Measurements from ENCODE around the gene DCLK1. TPM values are rescaled to one million over a fixed set of nuclear protein-coding genes. Genes with fewer than 3 reads are reported as not detected.

The DCLK1 gene
- total RNA-seq, 1 experiment from 2014 or later = 0.10 TPM

DNA sequence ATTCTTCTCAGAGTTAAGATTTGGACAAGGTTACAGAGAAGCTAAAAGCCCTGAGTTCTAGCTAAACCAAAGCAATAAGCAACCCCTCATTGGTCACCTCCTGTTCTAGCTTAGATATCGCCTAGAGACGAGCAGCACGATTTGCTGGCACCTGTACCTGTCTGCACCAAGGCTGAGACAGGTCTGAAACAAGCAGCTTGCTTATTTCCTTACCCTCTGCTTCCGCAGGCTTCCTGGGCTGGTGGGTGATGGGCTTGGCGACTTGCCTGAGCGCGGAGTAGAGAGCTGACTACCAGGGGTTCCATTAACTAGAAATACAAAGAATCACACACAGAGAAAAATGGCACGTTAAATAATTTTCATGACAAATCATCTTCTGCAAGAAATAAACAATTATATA lies 276.9 kb downstream of the DCLK1 start:
- no peaks in the 10 kb centered on the region for H3K36me3 ChIP-seq (ENCODE audit: control insufficient read depth in 1 of 2, insufficient read depth in 2 of 2, low read length in 2 of 2)
- no peaks in the 10 kb centered on the region for H3K9me3 ChIP-seq (ENCODE audit: control insufficient read depth in 1 of 2, insufficient read depth in 1 of 2, low read depth in 1 of 2, low read length in 2 of 2)
- BruUV-seq (replicated peaks) = no TSS peak
- ATAC-seq = no peak
- ChIA-PET POLR2A (no interaction called here), CTCF (no interaction called here), RAD21 (ENCODE audit: low non-redundant PET in 1 of 2, low total read pairs in 2 of 2, uncharacterized antibody in 2 of 2, unreplicated experiment in 2 of 2) (no interaction called here)
- no peak overlapping the region for H3K27ac ChIP-seq (ENCODE audit: low read depth, low read length)
- peaks cover 60% of the 10 kb centered on the region for H3K27me3 ChIP-seq (ENCODE audit: insufficient read depth, low read length)
- no peak overlapping the region for H3K9ac ChIP-seq (ENCODE audit: low read length)
- DNase-seq (ENCODE audit: low read depth, low spot score) = no peak
- no peaks in the 10 kb centered on the region for H3K9me2 ChIP-seq (ENCODE audit: insufficient read depth)
- no peak overlapping the region for H3K4me2 ChIP-seq (ENCODE audit: low read length)
- H2AFZ ChIP-seq (ENCODE audit: low read depth, low read length, poor library complexity, severe bottlenecking) = no peak overlapping the region
- no peaks in the 10 kb centered on the region for H4K20me1 ChIP-seq (ENCODE audit: insufficient read depth)
- peaks cover 14 to 16% of the 10 kb centered on the region in 2 experiments for H3K4me1 ChIP-seq (ENCODE audit: control insufficient read depth in 1 of 2, insufficient read depth in 2 of 2, low read length in 2 of 2)
- no peaks in the 10 kb centered on the region for H3K79me2 ChIP-seq (ENCODE audit: insufficient read depth, low read length)
- intact Hi-C loops (cut with micrococcal nuclease) = no loop called here
- no peak overlapping the region for H3K4me3 ChIP-seq (replicated peaks in 1 of 2; ENCODE audit: low read depth in 1 of 2, low read length in 2 of 2)
- TF ChIP-seq, protein P1, sequence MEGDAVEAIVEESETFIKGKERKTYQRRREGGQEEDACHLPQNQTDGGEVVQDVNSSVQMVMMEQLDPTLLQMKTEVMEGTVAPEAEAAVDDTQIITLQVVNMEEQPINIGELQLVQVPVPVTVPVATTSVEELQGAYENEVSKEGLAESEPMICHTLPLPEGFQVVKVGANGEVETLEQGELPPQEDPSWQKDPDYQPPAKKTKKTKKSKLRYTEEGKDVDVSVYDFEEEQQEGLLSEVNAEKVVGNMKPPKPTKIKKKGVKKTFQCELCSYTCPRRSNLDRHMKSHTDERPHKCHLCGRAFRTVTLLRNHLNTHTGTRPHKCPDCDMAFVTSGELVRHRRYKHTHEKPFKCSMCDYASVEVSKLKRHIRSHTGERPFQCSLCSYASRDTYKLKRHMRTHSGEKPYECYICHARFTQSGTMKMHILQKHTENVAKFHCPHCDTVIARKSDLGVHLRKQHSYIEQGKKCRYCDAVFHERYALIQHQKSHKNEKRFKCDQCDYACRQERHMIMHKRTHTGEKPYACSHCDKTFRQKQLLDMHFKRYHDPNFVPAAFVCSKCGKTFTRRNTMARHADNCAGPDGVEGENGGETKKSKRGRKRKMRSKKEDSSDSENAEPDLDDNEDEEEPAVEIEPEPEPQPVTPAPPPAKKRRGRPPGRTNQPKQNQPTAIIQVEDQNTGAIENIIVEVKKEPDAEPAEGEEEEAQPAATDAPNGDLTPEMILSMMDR (IDR thresholded peaks at IDR 0.05 in 2 of 3, conservative IDR thresholded peaks at IDR 0.05 in 1 of 3; ENCODE audit: borderline replicate concordance in 1 of 3, insufficient read depth in 1 of 3, low read depth in 2 of 3, low read length in 2 of 3) = no peak
- TF ChIP-seq TCF7L2 (IDR thresholded peaks at IDR 0.05; ENCODE audit: borderline replicate concordance, extremely low read depth, insufficient read depth, insufficient read length) (no peak), EZH2phosphoT487 (IDR thresholded peaks at IDR 0.05; ENCODE audit: borderline replicate concordance) (no peak), ELF1 (IDR thresholded peaks at IDR 0.05; ENCODE audit: borderline replicate concordance, low read depth) (no peak)
- TF ChIP-seq, protein P2, sequence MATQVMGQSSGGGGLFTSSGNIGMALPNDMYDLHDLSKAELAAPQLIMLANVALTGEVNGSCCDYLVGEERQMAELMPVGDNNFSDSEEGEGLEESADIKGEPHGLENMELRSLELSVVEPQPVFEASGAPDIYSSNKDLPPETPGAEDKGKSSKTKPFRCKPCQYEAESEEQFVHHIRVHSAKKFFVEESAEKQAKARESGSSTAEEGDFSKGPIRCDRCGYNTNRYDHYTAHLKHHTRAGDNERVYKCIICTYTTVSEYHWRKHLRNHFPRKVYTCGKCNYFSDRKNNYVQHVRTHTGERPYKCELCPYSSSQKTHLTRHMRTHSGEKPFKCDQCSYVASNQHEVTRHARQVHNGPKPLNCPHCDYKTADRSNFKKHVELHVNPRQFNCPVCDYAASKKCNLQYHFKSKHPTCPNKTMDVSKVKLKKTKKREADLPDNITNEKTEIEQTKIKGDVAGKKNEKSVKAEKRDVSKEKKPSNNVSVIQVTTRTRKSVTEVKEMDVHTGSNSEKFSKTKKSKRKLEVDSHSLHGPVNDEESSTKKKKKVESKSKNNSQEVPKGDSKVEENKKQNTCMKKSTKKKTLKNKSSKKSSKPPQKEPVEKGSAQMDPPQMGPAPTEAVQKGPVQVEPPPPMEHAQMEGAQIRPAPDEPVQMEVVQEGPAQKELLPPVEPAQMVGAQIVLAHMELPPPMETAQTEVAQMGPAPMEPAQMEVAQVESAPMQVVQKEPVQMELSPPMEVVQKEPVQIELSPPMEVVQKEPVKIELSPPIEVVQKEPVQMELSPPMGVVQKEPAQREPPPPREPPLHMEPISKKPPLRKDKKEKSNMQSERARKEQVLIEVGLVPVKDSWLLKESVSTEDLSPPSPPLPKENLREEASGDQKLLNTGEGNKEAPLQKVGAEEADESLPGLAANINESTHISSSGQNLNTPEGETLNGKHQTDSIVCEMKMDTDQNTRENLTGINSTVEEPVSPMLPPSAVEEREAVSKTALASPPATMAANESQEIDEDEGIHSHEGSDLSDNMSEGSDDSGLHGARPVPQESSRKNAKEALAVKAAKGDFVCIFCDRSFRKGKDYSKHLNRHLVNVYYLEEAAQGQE (IDR thresholded peaks at IDR 0.05; ENCODE audit: low read depth) = no peak
